Measurements from ENCODE around the gene B3GLCT. TPM values are rescaled to one million over a fixed set of nuclear protein-coding genes. Genes with fewer than 3 reads are reported as not detected.

The B3GLCT gene
- total and polyA plus RNA-seq, 8 donors = 6.5 to 22.6 (median 16.1) TPM

GRCh38 chr13:31321457-31321856 is 121.7 kb downstream of the B3GLCT start:
- ATAC-seq = no peak
- no peak overlapping the region for H3K4me3 ChIP-seq
- intact Hi-C loops (cut with DNase I) = no loop called here
- no peaks in the 10 kb centered on the region for H3K27me3 ChIP-seq
- no peak overlapping the region for H3K27ac ChIP-seq
- no peak for DNase-seq
- peaks cover 0 to under 1% of the 10 kb centered on the region in 2 donors for H3K9me3 ChIP-seq
- peaks cover 0 to 34% of the 10 kb centered on the region in 2 donors for H3K36me3 ChIP-seq
- no peak for TF ChIP-seq CTCF (IDR thresholded peaks at IDR 0.05)
- no peaks in the 10 kb centered on the region for H3K4me1 ChIP-seq

GRCh38 chr13:31322026-31322425 is 122.3 kb downstream of the B3GLCT start:
- no peak overlapping the region for H3K27ac ChIP-seq
- intact Hi-C loops (cut with DNase I) = no loop called here
- DNase-seq (no peak), ATAC-seq (no peak)
- no peak overlapping the region for H3K4me3 ChIP-seq
- H3K27me3 ChIP-seq = no peaks in the 10 kb centered on the region
- TF ChIP-seq CTCF (IDR thresholded peaks at IDR 0.05) = no peak
- no peaks in the 10 kb centered on the region for H3K9me3 ChIP-seq
- peaks cover 0 to 30% of the 10 kb centered on the region in 2 donors for H3K36me3 ChIP-seq
- no peaks in the 10 kb centered on the region for H3K4me1 ChIP-seq

- H3K4me3 ChIP-seq = no peak overlapping the region
- intact Hi-C loops (cut with DNase I) = no loop called here
- H3K9me3 ChIP-seq = no peaks in the 10 kb centered on the region
- DNase-seq (no peak), ATAC-seq (no peak)
- peaks cover 0 to 23% of the 10 kb centered on the region in 2 donors for H3K36me3 ChIP-seq
- TF ChIP-seq CTCF (IDR thresholded peaks at IDR 0.05) = no peak
- no peaks in the 10 kb centered on the region for H3K27me3 ChIP-seq
- H3K27ac ChIP-seq = no peak overlapping the region
- no peaks in the 10 kb centered on the region for H3K4me1 ChIP-seq
Measured at GRCh38 chr13:31322702-31323405, 123.1 kb downstream of the B3GLCT start.

GRCh38 chr13:31327182-31327860 is 127.5 kb downstream of the B3GLCT start:
- Histone ChIP-seq H3K27ac (no peak overlapping the region), H3K36me3 (peaks cover 0 to 28% of the 10 kb centered on the region in 2 donors), H3K4me3 (no peak overlapping the region), H3K9me3 (no peaks in the 10 kb centered on the region), H3K4me1 (no peaks in the 10 kb centered on the region), H3K27me3 (no peaks in the 10 kb centered on the region)
- DNase-seq (no peak), ATAC-seq (no peak)
- intact Hi-C loops (cut with DNase I) = no loop called here
- TF ChIP-seq CTCF (IDR thresholded peaks at IDR 0.05) = no peak

GRCh38 chr13:31328549-31329235 is 128.9 kb downstream of the B3GLCT start:
- H3K9me3 ChIP-seq = no peaks in the 10 kb centered on the region
- no peaks in the 10 kb centered on the region for H3K27me3 ChIP-seq
- H3K36me3 ChIP-seq = peaks cover 0 to 26% of the 10 kb centered on the region in 2 donors
- intact Hi-C loops (cut with DNase I) = no loop called here
- H3K27ac ChIP-seq = no peak overlapping the region
- H3K4me3 ChIP-seq = no peak overlapping the region
- TF ChIP-seq CTCF (IDR thresholded peaks at IDR 0.05) = no peak
- no peaks in the 10 kb centered on the region for H3K4me1 ChIP-seq
- DNase-seq = no peak
- no peak for ATAC-seq

Data from left lung (tissue), 10 donors.